GM19395 (cell line): ENCODE data around the gene PLEKHM3.
"Not testable (repeated sequence)": the region's sequence is repeated elsewhere in the genome, so short reads cannot be mapped to it uniquely, and the experiment has no call there.

ENCODE experiments used
- ATAC-seq: cut with Tn5 transposase; IDR thresholded peaks from one replicate; pipeline ENCODE4 v1.9.1; 2021; ENCODE audit warnings: mild to moderate bottlenecking, moderate library complexity; ENCODE audit not compliant: unreplicated experiment

The PLEKHM3 gene

DNA sequence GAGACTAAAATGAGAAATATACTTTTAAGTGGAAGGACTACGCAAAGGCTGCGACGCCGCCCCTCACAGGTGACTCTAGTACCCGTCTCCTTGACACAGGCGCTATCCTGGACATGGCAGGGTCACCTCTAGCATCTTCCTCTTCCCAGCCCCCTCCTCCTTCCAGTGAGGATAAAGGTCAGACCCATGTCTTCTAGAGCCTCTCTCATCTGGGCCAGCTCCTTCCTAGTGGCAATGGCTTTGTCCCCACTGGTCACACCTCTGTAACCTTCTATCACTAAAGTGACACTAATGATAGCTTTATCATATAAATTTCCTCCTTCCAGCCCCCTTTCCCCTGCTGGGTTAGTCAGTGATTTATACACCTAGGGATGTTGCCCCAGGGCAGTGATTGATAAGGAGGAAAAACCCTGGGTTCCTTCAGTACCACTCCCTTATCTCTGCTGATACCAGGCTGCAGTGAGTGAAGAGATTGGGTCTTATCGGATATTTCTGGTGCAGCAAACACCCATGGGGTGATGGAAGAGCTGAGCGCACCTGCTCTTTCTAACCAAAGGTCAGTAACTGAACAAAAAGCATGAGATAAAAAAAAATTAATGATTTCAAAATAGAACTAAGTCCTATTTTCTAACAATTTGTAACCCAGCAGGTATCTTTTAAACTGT, 193.6 kb downstream of the PLEKHM3 start:
- ATAC-seq, result no peak

DNA sequence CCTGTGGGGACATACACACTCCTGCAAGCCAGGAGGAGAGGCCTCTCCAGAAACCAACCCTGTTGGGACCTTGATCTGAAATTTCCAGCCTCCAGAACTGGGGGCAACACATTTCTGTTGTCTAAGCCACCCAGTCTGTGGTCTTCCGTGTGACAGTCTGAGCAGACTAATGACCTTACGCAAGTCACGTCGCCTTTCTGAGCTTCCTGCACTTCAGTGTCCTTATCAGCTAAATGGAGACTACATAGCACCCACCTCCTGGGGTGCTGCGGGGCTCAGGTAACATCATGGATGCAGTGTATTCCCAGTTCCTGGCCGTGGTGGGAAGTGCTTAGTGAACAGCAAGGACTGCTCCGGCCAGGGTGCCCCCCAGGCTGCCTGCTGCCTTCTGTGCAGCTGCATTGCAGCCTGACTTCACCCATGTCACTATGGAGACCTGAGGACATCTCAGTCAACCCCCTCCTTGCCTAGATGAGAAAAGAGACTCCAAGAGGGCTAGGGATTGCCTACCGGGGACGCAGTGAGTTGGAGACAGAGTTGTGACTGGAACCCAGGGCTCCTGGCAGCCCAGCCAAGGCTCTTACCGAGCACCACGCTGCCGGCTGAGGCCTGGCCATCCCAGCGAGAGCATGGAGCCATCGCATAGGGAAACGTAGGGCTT, 194.4 kb downstream of the PLEKHM3 start:
- no peak for ATAC-seq

- no peak for ATAC-seq
Measured at GRCh38 chr2:207828361-207829057, 196.8 kb downstream of the PLEKHM3 start.

- ATAC-seq, result no peak
Measured at GRCh38 chr2:207825978-207826377, 199.3 kb downstream of the PLEKHM3 start.

- no peak for ATAC-seq
Measured at GRCh38 chr2:207825045-207825954, 200.0 kb downstream of the PLEKHM3 start.

- no peak for ATAC-seq
Measured at GRCh38 chr2:207823865-207824264, 201.5 kb downstream of the PLEKHM3 start.

DNA sequence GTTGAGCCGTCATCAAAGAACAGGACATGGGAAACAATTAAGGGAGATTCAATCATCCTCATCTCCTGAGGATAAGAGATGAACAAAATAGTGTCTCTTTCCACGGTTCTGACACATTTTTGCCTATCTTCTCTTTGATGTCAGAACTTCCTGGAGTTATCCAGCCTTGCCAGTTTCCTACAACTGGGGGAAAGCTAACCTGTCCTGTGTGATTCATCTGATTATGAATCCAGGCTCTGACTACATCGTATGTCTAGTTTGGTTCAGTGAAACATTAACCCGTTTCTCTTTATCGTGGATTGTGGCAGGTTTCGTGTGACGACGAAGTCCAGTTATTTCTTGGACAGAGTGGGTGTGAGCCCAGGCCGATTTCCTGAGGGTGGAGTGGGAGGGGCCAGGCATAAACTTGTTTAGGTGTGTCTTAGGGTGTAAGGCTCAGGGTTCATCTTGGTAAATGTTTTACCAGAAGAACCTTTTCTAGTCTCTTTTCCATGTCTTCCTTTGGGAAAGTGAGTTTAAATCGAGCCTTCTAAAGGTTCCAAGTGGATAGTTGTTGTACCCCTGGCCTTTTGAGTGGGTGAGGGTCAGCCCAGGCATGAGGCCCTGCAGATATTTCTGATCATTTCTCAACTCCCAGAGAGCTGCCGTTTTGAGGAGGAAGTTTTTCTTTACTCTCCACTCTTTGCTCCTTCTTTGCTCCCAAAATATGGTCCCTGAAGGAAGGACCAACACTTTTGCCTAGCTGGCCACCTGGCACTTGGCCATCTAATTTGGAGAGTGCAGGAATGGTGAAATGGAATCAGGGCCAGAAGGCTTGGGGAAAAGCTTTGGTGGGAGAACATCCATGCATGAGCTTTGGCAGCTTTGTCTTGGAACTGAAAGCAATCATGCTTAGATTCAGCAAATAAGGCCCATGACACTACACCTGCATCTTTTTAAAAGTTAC, 205.2 kb downstream of the PLEKHM3 start:
- ATAC-seq, result no peak

GRCh38 chr2:207819021-207819797, 206.1 kb downstream of the PLEKHM3 start:
- ATAC-seq, result no peak

DNA sequence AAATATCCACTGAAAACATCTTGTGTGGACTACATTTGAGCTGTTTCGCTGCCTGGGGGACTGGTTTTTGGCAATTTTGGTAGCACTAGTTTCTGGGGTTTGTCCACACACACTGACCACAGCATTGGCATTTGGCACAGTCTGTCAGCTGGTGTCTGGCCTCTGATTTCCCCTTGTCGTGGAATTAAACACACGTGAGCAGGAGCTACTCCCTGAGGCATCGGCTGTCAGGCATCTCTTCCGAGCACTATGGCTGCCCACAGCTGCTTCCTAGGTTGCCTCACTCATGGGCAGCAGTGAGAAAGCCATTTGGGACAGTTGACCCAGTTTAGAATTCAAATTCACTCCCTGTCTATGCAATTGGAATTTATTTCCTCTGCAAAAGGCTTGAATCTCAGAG, 208.8 kb downstream of the PLEKHM3 start:
- ATAC-seq, result no peak

GRCh38 chr2:207815254-207815653, 210.1 kb downstream of the PLEKHM3 start:
- no peak for ATAC-seq

GRCh38 chr2:207813942-207814341, 211.4 kb downstream of the PLEKHM3 start:
- ATAC-seq, result no peak

DNA sequence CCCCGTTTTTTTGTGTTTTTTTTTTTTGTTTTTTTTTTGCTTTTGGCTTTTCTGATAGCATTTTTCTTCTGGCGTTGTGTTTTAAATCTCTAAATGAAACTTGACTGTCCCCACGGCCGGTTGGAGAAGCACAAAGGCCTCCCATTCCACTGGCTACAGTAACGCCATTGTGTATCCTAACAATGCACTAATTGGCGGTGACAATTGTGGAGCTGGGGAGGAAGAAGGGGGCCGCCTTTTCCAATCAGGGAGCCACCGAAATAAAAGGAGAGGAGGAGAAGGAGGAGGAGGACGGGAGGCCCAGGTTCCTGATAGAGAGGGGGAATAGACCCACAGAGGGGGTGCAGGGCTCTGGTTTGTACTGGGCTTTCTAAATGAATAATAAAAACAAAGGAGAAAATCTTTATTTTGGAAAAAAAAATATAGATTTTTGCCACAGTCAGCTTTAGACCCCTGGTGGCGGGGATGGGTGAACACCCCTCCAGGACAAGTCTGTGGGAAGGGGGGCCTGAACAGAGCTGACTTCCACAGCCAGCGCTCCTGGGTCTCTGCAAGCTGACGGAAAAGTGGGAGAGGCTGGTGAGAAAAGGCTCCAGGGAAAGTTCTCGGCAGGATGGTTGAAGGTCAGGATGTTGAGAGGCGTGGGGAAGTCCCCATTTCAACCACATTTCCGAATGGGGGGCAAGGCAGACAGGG, 212.0 kb downstream of the PLEKHM3 start:
- ATAC-seq, result no peak

DNA sequence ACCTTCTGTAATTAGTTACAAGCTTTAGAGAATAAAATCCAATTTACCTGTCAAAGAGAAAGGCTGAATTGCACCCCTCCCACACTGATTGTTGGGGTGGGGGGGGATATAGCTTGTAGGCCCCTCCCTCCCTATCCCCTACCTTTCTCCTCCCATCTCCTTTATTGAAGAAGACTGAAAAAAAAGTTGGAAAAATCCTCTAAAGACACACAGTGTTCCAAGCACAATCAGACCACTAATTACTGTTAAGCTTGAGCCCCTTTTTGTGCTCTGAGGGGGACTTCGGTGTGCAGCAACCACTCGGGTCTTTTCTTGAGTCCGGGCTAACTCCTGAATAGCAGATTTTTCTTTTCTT, 212.6 kb downstream of the PLEKHM3 start:
- no peak for ATAC-seq

- ATAC-seq, result no peak
Measured at GRCh38 chr2:207812058-207812725, 213.1 kb downstream of the PLEKHM3 start.

DNA sequence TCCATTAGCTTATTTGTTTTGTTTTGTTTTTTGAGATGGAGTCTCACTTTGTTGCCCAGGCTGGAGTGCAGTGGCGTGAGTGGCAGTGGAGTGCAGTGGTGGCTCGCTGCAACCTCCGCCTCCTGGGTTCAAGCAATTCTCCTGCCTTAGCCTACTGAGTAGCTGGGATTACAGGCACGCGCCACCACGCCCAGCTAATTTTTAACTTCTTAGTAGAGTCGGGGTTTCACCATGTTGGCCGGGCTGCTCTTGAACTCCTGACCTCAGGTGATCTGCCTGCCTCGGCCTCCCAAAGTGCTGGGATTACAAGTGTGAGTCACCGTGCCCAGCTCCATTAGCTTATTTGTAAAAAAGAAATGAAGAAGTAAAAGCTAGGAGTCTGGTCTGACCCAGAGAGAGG, 213.7 kb downstream of the PLEKHM3 start:
- not testable (repeated sequence) for ATAC-seq

DNA sequence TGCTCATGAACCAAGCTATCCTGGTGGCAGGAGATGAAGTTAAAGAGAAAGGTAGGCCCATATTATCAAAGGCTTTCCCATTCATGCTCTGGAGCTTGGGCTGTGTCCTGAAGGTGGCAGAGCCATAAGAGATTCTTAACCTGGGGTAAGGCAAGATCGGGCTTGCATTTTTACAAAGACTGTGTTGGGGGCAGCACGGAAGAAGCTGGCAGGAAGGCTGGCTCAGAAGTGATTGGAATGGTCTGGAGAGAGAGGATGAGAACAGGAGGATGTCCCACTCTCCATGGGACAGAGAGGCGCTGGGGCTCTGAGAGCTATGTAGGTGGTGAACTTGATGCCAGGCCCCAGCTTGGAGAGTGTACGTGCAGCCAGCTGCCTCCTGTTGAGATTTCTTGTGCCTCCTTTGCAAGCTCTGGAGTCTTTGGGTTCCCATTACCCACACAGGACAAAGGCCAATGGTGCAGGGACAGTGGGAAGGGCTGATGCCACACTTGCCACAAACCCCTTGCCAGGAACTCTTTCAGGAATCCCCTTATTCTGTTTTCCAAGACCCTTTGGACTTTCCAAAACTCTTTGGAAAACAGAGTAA, 215.0 kb downstream of the PLEKHM3 start:
- no peak for ATAC-seq

GRCh38 chr2:207808119-207808518, 217.2 kb downstream of the PLEKHM3 start:
- ATAC-seq, result no peak

GRCh38 chr2:207807516-207807915, 217.8 kb downstream of the PLEKHM3 start:
- peak; percentile 69 for ATAC-seq
